ENCODE results near the gene MS4A10. TPM values are rescaled to one million over a fixed set of nuclear protein-coding genes. Genes with fewer than 3 reads are reported as not detected.

The MS4A10 gene
- total RNA-seq, 1 experiment from 2014 or later = not detected

DNA sequence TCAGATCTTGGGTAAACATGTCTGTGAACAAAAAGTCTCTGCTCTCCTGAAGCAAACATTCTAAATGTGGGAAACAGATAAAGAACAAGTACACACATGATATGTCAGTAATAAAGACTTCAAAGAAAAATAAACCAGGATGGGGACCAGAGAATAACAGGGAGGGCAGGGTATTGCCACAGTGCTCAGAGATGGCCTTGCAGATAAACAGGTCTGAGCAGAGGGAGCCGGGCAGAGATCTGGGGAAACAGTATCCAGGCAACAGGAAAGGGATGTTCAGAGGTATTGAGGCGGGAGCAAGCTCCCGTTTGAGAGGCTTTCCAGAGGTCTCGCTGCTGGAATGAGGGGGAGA lies 59.7 kb downstream of the MS4A10 start:
- intact Hi-C loops (cut with micrococcal nuclease) = loop anchor here (1.0 kb wide), 2 partner anchors 14 to 42 kb away; no protein-coding TSS in a partner anchor
- Histone ChIP-seq H3K4me1 (ENCODE audit: insufficient read depth, low read length) (peaks cover 24% of the 10 kb centered on the region), H2AFZ (ENCODE audit: low read length) (no peak overlapping the region), H3K9me3 (ENCODE audit: low read length) (no peaks in the 10 kb centered on the region), H3K36me3 (ENCODE audit: low read depth, low read length) (peaks cover 15% of the 10 kb centered on the region; the same call in 1 of the 2 replicates), H3K27me3 (ENCODE audit: low read length) (no peaks in the 10 kb centered on the region), H3F3A (ENCODE audit: low read length, unreplicated experiment) (no peaks in the 10 kb centered on the region), H3K27ac (ENCODE audit: low read length) (no peak overlapping the region), H3K4me2 (ENCODE audit: low read length) (peak overlapping the region; percentile 92), H4K20me1 (ENCODE audit: low read length) (peaks cover 15% of the 10 kb centered on the region), H3K9ac (ENCODE audit: low read length) (peak overlapping the region; percentile 98; the same call in 1 of the 2 replicates), H3K79me2 (ENCODE audit: low read length) (peaks cover 57% of the 10 kb centered on the region), H3K4me3 (ENCODE audit: low read length) (peak overlapping the region; percentile 92), H3K9me2 (replicated peaks; ENCODE audit: low read length) (no peaks in the 10 kb centered on the region)
- DNase-seq (no peak), ATAC-seq (no peak)
- CTCF ChIA-PET = no interaction called here
- BruUV-seq (replicated peaks) = no TSS peak
- TF ChIP-seq EZH2phosphoT487 (IDR thresholded peaks at IDR 0.05; ENCODE audit: borderline replicate concordance, low read length) = no peak
- TF ChIP-seq EZH2 (IDR thresholded peaks at IDR 0.05; ENCODE audit: low read length, unreplicated experiment) = no peak
- TF ChIP-seq, protein P1, sequence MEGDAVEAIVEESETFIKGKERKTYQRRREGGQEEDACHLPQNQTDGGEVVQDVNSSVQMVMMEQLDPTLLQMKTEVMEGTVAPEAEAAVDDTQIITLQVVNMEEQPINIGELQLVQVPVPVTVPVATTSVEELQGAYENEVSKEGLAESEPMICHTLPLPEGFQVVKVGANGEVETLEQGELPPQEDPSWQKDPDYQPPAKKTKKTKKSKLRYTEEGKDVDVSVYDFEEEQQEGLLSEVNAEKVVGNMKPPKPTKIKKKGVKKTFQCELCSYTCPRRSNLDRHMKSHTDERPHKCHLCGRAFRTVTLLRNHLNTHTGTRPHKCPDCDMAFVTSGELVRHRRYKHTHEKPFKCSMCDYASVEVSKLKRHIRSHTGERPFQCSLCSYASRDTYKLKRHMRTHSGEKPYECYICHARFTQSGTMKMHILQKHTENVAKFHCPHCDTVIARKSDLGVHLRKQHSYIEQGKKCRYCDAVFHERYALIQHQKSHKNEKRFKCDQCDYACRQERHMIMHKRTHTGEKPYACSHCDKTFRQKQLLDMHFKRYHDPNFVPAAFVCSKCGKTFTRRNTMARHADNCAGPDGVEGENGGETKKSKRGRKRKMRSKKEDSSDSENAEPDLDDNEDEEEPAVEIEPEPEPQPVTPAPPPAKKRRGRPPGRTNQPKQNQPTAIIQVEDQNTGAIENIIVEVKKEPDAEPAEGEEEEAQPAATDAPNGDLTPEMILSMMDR (conservative IDR thresholded peaks at IDR 0.05; ENCODE audit: low read depth, low read length) = no peak
- POLR2A ChIA-PET (ENCODE audit: unreplicated experiment) = no interaction called here

DNA sequence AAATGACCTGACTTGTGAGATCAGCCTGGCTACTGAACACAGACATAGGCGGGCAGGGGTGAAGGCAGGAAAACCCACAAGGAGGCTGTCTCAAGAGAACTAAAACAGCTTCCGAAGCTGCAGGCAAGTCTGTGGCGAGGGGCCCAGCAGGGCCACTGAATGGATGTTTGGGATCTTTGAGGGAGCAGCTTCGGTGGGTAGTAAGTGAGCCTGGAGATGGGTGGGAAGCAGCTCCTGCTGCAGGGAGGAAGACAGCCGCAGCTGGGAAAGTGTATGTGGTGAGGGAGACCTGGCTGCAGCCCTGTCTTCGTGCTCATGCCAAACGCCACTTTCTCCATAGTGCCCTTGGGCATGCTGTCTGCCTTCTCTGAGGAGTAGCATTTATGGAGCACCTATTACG lies 60.2 kb downstream of the MS4A10 start:
- peak overlapping the region; percentile 92 for H3K4me2 ChIP-seq (ENCODE audit: low read length)
- peaks cover 24% of the 10 kb centered on the region for H3K4me1 ChIP-seq (ENCODE audit: insufficient read depth, low read length)
- H3K9ac ChIP-seq (ENCODE audit: low read length) = no peak overlapping the region
- peaks cover 57% of the 10 kb centered on the region for H3K79me2 ChIP-seq (ENCODE audit: low read length)
- no TSS peak for BruUV-seq (replicated peaks)
- H4K20me1 ChIP-seq (ENCODE audit: low read length) = peaks cover 15% of the 10 kb centered on the region
- DNase-seq (no peak), ATAC-seq (no peak)
- no peak overlapping the region for H2AFZ ChIP-seq (ENCODE audit: low read length)
- no peak for TF ChIP-seq EZH2phosphoT487 (IDR thresholded peaks at IDR 0.05; ENCODE audit: borderline replicate concordance, low read length)
- POLR2A ChIA-PET (ENCODE audit: unreplicated experiment) = no interaction called here
- no peak overlapping the region for H3K27ac ChIP-seq (ENCODE audit: low read length)
- no peaks in the 10 kb centered on the region for H3F3A ChIP-seq (ENCODE audit: low read length, unreplicated experiment)
- intact Hi-C loops (cut with micrococcal nuclease) = no loop called here
- no peaks in the 10 kb centered on the region for H3K9me3 ChIP-seq (ENCODE audit: low read length)
- CTCF ChIA-PET = no interaction called here
- H3K36me3 ChIP-seq (ENCODE audit: low read depth, low read length) = peaks cover 20% of the 10 kb centered on the region; the same call in 1 of the 2 replicates
- no peaks in the 10 kb centered on the region for H3K9me2 ChIP-seq (replicated peaks; ENCODE audit: low read length)
- H3K27me3 ChIP-seq (ENCODE audit: low read length) = no peaks in the 10 kb centered on the region
- H3K4me3 ChIP-seq (ENCODE audit: low read length) = peak overlapping the region; percentile 92

DNA sequence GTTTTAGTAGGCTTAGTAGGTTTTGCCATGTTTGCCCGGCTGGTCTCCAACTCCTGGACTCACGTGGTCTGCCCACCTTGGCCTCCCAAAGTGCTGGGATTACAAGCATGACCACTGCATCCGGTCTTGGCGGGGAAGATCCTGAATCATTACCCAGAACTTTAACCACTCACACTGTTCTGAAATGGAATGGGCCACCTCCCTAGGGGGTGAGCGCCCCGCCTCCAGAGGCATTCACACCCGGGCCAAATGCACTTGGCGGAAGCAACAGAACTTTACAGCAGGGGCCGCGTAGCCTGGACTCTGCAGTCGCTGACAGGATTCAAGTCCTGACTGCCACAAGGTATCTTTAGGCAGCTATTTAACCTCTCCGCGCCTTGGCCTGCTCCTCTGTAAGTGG lies 62.1 kb downstream of the MS4A10 start:
- no peaks in the 10 kb centered on the region for H3K9me3 ChIP-seq (ENCODE audit: low read length)
- intact Hi-C loops (cut with micrococcal nuclease) = no loop called here
- H3K27me3 ChIP-seq (ENCODE audit: low read length) = no peaks in the 10 kb centered on the region
- no peaks in the 10 kb centered on the region for H3K9me2 ChIP-seq (replicated peaks; ENCODE audit: low read length)
- no peak overlapping the region for H3K9ac ChIP-seq (ENCODE audit: low read length)
- H3K79me2 ChIP-seq (ENCODE audit: low read length) = peaks cover 53% of the 10 kb centered on the region
- peaks cover 15% of the 10 kb centered on the region for H4K20me1 ChIP-seq (ENCODE audit: low read length)
- H3K27ac ChIP-seq (ENCODE audit: low read length) = no peak overlapping the region
- no TSS peak for BruUV-seq (replicated peaks)
- H3K4me3 ChIP-seq (ENCODE audit: low read length) = no peak overlapping the region
- no peak for ATAC-seq
- no peak overlapping the region for H3K4me2 ChIP-seq (ENCODE audit: low read length)
- TF ChIP-seq EZH2phosphoT487 (IDR thresholded peaks at IDR 0.05; ENCODE audit: borderline replicate concordance, low read length) (no peak), EZH2 (IDR thresholded peaks at IDR 0.05; ENCODE audit: low read length, unreplicated experiment) (no peak)
- TF ChIP-seq, protein P1 (conservative IDR thresholded peaks at IDR 0.05; ENCODE audit: low read depth, low read length) = no peak
- ChIA-PET POLR2A (ENCODE audit: unreplicated experiment) (no interaction called here), CTCF (interaction anchor here (0.7 kb wide), 1 partner anchor 34 kb away, joined by 4 read pairs; no protein-coding TSS in a partner anchor)
- no peak overlapping the region for H2AFZ ChIP-seq (ENCODE audit: low read length)
- peaks cover 20% of the 10 kb centered on the region for H3K4me1 ChIP-seq (ENCODE audit: insufficient read depth, low read length)
- no peaks in the 10 kb centered on the region for H3F3A ChIP-seq (ENCODE audit: low read length, unreplicated experiment)
- H3K36me3 ChIP-seq (ENCODE audit: low read depth, low read length) = peaks cover 28% of the 10 kb centered on the region; the same call in 1 of the 2 replicates
- DNase-seq = no peak

Measured in PC-3 (cell line).